Neural progenitor cell (in vitro differentiated cells): ENCODE data around the gene CLDN8. TPM values are rescaled to one million over a fixed set of nuclear protein-coding genes. Genes with fewer than 3 reads are reported as not detected.

Source experiments
- DNase-seq: peaks from one replicate; pipeline ENCODE4 v3.0.0-alpha.2; 2016; ENCODE audit warnings: low spot score
- H2AFZ ChIP-seq: fragments of 200-600 bp; sonication (generic); replicated peaks from 2 replicates; pipeline ENCODE4 v1.6.1; 2016; ENCODE audit warnings: antibody characterized with exemption
- H3F3A ChIP-seq: fragments of 200-600 bp; sonication (generic); 2 replicates; pipeline ENCODE4 v1.6.1; 2016; ENCODE audit warnings: antibody characterized with exemption, low read depth
- H3K27ac ChIP-seq: fragments of 200-600 bp; sonication (generic); 2 replicates; pipeline ENCODE4 v1.5.1; 2016; ENCODE audit warnings: mild to moderate bottlenecking
- H3K27me3 ChIP-seq: fragments of 200-600 bp; sonication (generic); 2 replicates; pipeline ENCODE4 v1.6.1; 2016; ENCODE audit warnings: mild to moderate bottlenecking, moderate library complexity
- H3K36me3 ChIP-seq: fragments of 200-600 bp; sonication (generic); 2 replicates; pipeline ENCODE4 v1.5.1; 2016
- H3K4me1 ChIP-seq: fragments of 200-600 bp; sonication (generic); 2 replicates; pipeline ENCODE4 v1.6.1; 2016; ENCODE audit warnings: mixed run types
- H3K4me2 ChIP-seq: fragments of 200-600 bp; sonication (generic); 2 replicates; pipeline ENCODE4 v1.6.1; 2016
- H3K4me3 ChIP-seq: fragments of 200-600 bp; sonication (generic); 2 replicates; pipeline ENCODE4 v1.5.1; 2016
- H3K79me2 ChIP-seq: fragments of 200-600 bp; sonication (generic); 2 replicates; pipeline ENCODE4 v1.6.1; 2016; ENCODE audit warnings: low read depth
- H3K9ac ChIP-seq: fragments of 200-600 bp; sonication (generic); 2 replicates; pipeline ENCODE4 v1.6.1; 2016
- H3K9me3 ChIP-seq: fragments of 200-600 bp; sonication (generic); 2 replicates; pipeline ENCODE4 v1.5.1; 2016; ENCODE audit warnings: low read depth
- H4K20me1 ChIP-seq: fragments of 200-600 bp; sonication (generic); 2 replicates; pipeline ENCODE4 v1.6.1; 2016; ENCODE audit warnings: low read depth
- H3K27ac Mint-ChIP-seq: 3 replicates; pipeline ENCODE4 v1.8.0; 2021; ENCODE audit warnings: mixed read lengths
- H3K27me3 Mint-ChIP-seq: 2 replicates; pipeline ENCODE4 v1.8.0; 2022; ENCODE audit warnings: low read depth, mild to moderate bottlenecking, inconsistent platforms, moderate library complexity, mixed read lengths; ENCODE audit not compliant: insufficient read depth
- H3K36me3 Mint-ChIP-seq: 3 replicates; pipeline ENCODE4 v1.8.0; 2021; ENCODE audit warnings: mixed read lengths
- H3K4me1 Mint-ChIP-seq: 3 replicates; pipeline ENCODE4 v1.8.0; 2021; ENCODE audit warnings: mixed read lengths
- H3K4me3 Mint-ChIP-seq: 3 replicates; pipeline ENCODE4 v1.8.0; 2021; ENCODE audit warnings: mild to moderate bottlenecking, moderate library complexity, mixed read lengths
- H3K9me3 Mint-ChIP-seq: 3 replicates; pipeline ENCODE4 v1.8.0; 2020; ENCODE audit warnings: mixed read lengths
- CTCF ChIP-seq: fragments of 200-600 bp; sonication (generic); IDR thresholded peaks from 2 replicates; pipeline ENCODE4 v1.5.1; 2017; ENCODE audit warnings: antibody characterized with exemption, mild to moderate bottlenecking
- EZH2 ChIP-seq: fragments of 200-600 bp; sonication (generic); IDR thresholded peaks from 2 replicates; pipeline ENCODE4 v1.6.1; 2017; ENCODE audit warnings: antibody characterized with exemption, mild to moderate bottlenecking, moderate library complexity
- EZH2phosphoT487 ChIP-seq: fragments of 200-600 bp; sonication (generic); IDR thresholded peaks from 2 replicates; pipeline ENCODE4 v1.6.1; 2017; ENCODE audit warnings: antibody characterized with exemption
- total RNA-seq: library from RNA; depleted of rRNA; stranded (reverse); fragments of >200 nt; gene quantifications from 2 replicates; pipeline ENCODE4 v1.2.3, GENCODE V29; 2015; ENCODE audit warnings: low replicate concordance

Gene CLDN8
- total RNA-seq: not detected in 2 replicates

DNA sequence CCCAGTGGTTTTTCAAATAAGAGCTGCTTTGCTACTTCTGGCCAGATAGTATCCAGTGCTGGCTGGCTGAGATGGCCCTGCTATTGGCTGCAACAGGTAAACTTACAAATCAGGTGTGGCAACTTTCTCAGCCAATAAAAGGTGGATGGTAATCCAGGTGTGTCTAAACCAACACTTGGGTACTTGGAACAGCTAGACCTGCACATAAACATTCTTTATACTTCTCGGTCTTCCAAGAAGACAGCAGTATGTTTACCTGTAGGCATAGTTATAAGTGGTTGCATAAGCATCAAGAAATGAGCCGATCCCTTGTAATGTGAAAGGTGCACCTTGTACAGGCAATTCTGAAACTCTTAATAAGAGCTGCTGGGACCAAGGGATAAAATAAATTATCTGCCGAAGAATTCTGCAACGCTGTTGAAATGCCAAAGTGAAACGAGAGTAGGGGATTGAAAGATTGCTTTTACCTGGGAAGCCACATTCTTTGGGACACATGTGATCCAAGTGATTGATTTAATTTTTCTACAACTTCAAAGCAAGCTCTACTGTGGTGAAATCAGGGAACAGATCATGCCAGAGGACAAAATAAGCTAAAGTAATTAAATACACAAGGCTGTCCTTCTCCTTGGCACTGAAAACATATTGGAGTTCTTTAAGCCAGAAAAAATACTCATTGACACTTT lies at the start of gene CLDN8:
CLDN8 (minus strand) TSS at position 57 of the 683 bp plus-strand sequence. CDS start 172 bp downstream, outside the sequence.
- no peak within 1 kb of the TSS for H3K4me3 Mint-ChIP-seq
- no peaks in the 10 kb centered on the region for H3K27me3 ChIP-seq
- H3K27ac Mint-ChIP-seq: no peak within 1 kb of the TSS
- H3K9ac ChIP-seq: no peak within 1 kb of the TSS
- no peak within 1 kb of the TSS for H2AFZ ChIP-seq
- no peaks in the 10 kb centered on the region for H4K20me1 ChIP-seq
- TF ChIP-seq CTCF (no peak), EZH2 (no peak), EZH2phosphoT487 (no peak)
- no peaks in the 10 kb centered on the region for H3K4me1 ChIP-seq
- no peak within 1 kb of the TSS for H3K4me3 ChIP-seq
- no peaks in the 10 kb centered on the region for H3K9me3 ChIP-seq
- no peaks in the 10 kb centered on the region for H3K36me3 ChIP-seq
- H3K27me3 Mint-ChIP-seq: peaks cover 3% of the 10 kb centered on the region
- no peak for DNase-seq
- no peaks in the 10 kb centered on the region for H3K4me1 Mint-ChIP-seq
- H3K27ac ChIP-seq: no peak within 1 kb of the TSS
- no peaks in the 10 kb centered on the region for H3K79me2 ChIP-seq
- no peak within 1 kb of the TSS for H3K4me2 ChIP-seq
- no peaks in the 10 kb centered on the region for H3F3A ChIP-seq
- H3K9me3 Mint-ChIP-seq: peaks cover 2% of the 10 kb centered on the region
- peaks cover 2% of the 10 kb centered on the region for H3K36me3 Mint-ChIP-seq

DNA sequence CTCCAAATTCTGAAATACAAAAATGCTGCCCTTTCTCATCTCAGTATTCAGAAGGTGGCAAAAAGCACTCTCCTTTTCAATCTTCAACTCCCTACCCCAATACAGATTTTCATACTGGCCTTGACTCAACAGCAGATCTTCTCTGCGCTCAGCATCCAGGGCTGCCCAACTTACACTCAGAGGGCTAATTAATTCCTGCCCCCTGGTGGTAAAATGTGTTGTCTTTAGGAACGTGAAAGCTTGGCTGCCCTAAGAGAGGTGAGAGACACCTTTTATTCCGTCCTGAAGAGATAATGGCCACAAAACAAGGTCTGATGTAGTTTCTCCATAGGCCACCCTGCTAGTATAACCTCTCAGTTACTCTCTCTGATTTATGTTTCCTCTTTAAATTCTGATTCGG lies 41.9 kb upstream of the CLDN8 start:
- Mint-ChIP-seq H3K27ac (no peak overlapping the region), H3K9me3 (no peaks in the 10 kb centered on the region), H3K4me3 (no peak overlapping the region), H3K4me1 (no peaks in the 10 kb centered on the region), H3K27me3 (peaks cover 2% of the 10 kb centered on the region), H3K36me3 (no peaks in the 10 kb centered on the region)
- Histone ChIP-seq H3K9ac (no peak overlapping the region), H3K36me3 (no peaks in the 10 kb centered on the region), H3K9me3 (no peaks in the 10 kb centered on the region), H3K4me3 (no peak overlapping the region), H3K4me1 (no peaks in the 10 kb centered on the region), H3K27me3 (no peaks in the 10 kb centered on the region), H3K79me2 (no peaks in the 10 kb centered on the region), H4K20me1 (no peaks in the 10 kb centered on the region), H3K27ac (no peak overlapping the region), H3F3A (no peaks in the 10 kb centered on the region), H2AFZ (peak overlapping the region; percentile 19), H3K4me2 (no peak overlapping the region)
- TF ChIP-seq EZH2phosphoT487: no peak
- TF ChIP-seq CTCF: peak; percentile 61
- TF ChIP-seq EZH2: no peak
- DNase-seq: peak; percentile 75

DNA sequence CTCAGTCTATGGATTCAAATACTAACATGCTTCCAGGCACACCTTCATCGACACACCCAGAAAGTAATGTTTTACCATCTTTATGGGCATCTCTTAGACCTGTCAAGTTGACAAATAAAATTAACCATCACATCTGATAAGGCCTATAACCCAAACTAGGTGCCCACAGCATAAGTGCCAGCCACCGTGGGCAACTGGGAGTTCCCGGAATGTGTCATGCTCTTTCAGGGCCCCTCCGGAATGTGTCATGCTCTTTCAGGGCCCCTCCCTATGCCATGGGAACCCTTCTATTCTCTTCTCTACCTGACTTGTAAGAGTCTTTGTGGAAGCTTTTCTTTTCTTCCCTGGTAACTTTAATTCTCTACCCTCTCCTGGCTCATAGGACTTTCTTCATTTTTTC lies 40.2 kb upstream of the CLDN8 start:
- H3K27ac Mint-ChIP-seq: no peak overlapping the region
- H3K36me3 Mint-ChIP-seq: no peaks in the 10 kb centered on the region
- TF ChIP-seq CTCF: no peak
- no peak for TF ChIP-seq EZH2
- no peak for TF ChIP-seq EZH2phosphoT487
- H3K4me3 ChIP-seq: no peak overlapping the region
- no peak for DNase-seq
- peaks cover 2% of the 10 kb centered on the region for H3K27me3 Mint-ChIP-seq
- no peaks in the 10 kb centered on the region for H3K27me3 ChIP-seq
- no peaks in the 10 kb centered on the region for H3K4me1 Mint-ChIP-seq
- no peak overlapping the region for H3K4me2 ChIP-seq
- H3K4me3 Mint-ChIP-seq: no peak overlapping the region
- no peak overlapping the region for H2AFZ ChIP-seq
- H3K9ac ChIP-seq: no peak overlapping the region
- no peak overlapping the region for H3K27ac ChIP-seq
- no peaks in the 10 kb centered on the region for H3F3A ChIP-seq
- no peaks in the 10 kb centered on the region for H3K4me1 ChIP-seq
- no peaks in the 10 kb centered on the region for H3K36me3 ChIP-seq
- H3K9me3 Mint-ChIP-seq: no peaks in the 10 kb centered on the region
- no peaks in the 10 kb centered on the region for H4K20me1 ChIP-seq
- H3K79me2 ChIP-seq: no peaks in the 10 kb centered on the region
- no peaks in the 10 kb centered on the region for H3K9me3 ChIP-seq
